Measurements from ENCODE around the gene LRIT3.

DNA sequence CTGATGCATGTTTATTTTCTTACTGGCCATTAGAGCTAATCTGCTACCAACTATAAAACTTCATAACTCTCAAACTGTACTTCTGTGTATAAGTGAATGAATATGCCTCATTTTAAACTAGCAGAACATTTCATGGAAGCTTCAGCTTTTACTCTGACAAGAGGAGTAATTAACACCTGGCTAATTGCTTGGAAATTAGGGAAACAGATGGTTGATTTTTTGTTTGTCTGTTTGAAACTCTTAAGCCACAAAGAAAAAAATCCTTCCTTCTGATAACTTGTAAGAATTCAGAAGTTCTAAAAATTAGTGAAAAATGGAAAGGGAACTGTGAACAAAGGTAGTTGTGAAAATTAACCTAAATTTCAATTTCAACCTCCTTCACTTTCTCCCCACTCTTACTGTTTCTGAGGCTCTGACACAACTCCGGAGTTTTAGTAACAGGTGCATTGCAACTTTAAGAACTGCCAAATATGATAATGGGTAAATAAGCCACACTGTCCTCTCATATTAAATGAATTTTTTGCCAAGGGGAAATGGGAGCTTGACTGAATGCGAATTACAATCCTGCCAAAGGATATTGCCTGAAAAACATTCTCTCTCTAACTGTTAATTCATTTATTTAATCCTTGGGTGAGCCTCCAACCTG lies 65.8 kb downstream of the LRIT3 start:
- TF ChIP-seq, protein P1, sequence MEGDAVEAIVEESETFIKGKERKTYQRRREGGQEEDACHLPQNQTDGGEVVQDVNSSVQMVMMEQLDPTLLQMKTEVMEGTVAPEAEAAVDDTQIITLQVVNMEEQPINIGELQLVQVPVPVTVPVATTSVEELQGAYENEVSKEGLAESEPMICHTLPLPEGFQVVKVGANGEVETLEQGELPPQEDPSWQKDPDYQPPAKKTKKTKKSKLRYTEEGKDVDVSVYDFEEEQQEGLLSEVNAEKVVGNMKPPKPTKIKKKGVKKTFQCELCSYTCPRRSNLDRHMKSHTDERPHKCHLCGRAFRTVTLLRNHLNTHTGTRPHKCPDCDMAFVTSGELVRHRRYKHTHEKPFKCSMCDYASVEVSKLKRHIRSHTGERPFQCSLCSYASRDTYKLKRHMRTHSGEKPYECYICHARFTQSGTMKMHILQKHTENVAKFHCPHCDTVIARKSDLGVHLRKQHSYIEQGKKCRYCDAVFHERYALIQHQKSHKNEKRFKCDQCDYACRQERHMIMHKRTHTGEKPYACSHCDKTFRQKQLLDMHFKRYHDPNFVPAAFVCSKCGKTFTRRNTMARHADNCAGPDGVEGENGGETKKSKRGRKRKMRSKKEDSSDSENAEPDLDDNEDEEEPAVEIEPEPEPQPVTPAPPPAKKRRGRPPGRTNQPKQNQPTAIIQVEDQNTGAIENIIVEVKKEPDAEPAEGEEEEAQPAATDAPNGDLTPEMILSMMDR (conservative IDR thresholded peaks at IDR 0.05; ENCODE audit: low read depth, low read length), result no peak
- no peak for TF ChIP-seq EZH2phosphoT487 (IDR thresholded peaks at IDR 0.05; ENCODE audit: borderline replicate concordance, low read length)
- no peak for TF ChIP-seq EZH2 (IDR thresholded peaks at IDR 0.05; ENCODE audit: low read length, unreplicated experiment)
